RWPE1 (cell line): ENCODE measurements around the gene STK39.

Experiments used
- CTCF ChIA-PET: fragments of 350-600 bp; sonication (Branson Sonifier 250); formaldehyde crosslinking; extraction: SDS; loops from one replicate; lab custom pipeline; 2021; lab: Yijun Ruan, JAX
- POLR2A ChIA-PET: fragments of 400-600 bp; formaldehyde crosslinking; extraction: SDS; loops from one replicate; lab custom pipeline; 2020; ENCODE audit warnings: antibody characterized with exemption; ENCODE audit not compliant: low non-redundant PET; lab: Yijun Ruan, JAX
- DNase-seq: peaks from one replicate; pipeline ENCODE4 v3.0.0; 2012; ENCODE audit warnings: low spot score
- H3K27ac ChIP-seq: fragments of 450-650 bp; 2 replicates; pipeline ENCODE4 v1.5.1; 2017
- TF ChIP-seq, protein P1 (sequence below): fragments of 450-650 bp; conservative IDR thresholded peaks from 2 replicates; pipeline ENCODE4 v1.5.1; 2017; ENCODE audit warnings: low read depth, mild to moderate bottlenecking

STK39 gene

GRCh38 chr2:168058675-168059074 is 188.7 kb downstream of the STK39 start:
- TF ChIP-seq, protein P1, sequence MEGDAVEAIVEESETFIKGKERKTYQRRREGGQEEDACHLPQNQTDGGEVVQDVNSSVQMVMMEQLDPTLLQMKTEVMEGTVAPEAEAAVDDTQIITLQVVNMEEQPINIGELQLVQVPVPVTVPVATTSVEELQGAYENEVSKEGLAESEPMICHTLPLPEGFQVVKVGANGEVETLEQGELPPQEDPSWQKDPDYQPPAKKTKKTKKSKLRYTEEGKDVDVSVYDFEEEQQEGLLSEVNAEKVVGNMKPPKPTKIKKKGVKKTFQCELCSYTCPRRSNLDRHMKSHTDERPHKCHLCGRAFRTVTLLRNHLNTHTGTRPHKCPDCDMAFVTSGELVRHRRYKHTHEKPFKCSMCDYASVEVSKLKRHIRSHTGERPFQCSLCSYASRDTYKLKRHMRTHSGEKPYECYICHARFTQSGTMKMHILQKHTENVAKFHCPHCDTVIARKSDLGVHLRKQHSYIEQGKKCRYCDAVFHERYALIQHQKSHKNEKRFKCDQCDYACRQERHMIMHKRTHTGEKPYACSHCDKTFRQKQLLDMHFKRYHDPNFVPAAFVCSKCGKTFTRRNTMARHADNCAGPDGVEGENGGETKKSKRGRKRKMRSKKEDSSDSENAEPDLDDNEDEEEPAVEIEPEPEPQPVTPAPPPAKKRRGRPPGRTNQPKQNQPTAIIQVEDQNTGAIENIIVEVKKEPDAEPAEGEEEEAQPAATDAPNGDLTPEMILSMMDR, result no peak
- ChIA-PET CTCF (no interaction called here), POLR2A (no interaction called here)

GRCh38 chr2:168056242-168056787 is 191.1 kb downstream of the STK39 start:
- TF ChIP-seq, protein P1, result no peak
- no peak for DNase-seq
- CTCF ChIA-PET, result no interaction called here
- POLR2A ChIA-PET, result no interaction called here
- H3K27ac ChIP-seq, result no peak overlapping the region

More at GRCh38 chr2:168058675-168059074, 188.7 kb downstream of the STK39 start:
- no peak overlapping the region for H3K27ac ChIP-seq
- no peak for DNase-seq

- no peak overlapping the region for H3K27ac ChIP-seq
- TF ChIP-seq, protein P1, result no peak
- no peak for DNase-seq
- ChIA-PET CTCF (no interaction called here), POLR2A (no interaction called here)
Measured at GRCh38 chr2:168054657-168055056, 192.7 kb downstream of the STK39 start.

DNA sequence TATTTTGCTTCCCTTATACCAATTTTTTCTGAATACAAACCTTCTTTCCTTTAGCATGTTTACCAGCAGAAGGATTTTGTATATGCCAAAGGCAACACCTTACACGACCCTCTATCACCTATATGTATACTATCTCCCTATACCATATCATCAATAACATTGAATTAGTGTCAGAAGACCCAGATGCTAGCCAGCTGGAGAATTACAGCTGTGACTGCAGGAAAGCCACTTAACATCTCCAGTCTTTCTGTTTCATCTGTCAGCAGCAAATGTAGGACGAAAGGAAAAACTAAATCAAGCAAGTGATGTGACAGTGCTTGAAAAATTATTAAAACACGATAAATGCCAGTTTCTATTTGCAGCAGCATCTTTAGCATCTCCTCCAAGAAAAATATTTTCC is 193.7 kb downstream of the STK39 start:
- TF ChIP-seq, protein P1, result no peak
- DNase-seq, result no peak
- no peak overlapping the region for H3K27ac ChIP-seq
- ChIA-PET CTCF (no interaction called here), POLR2A (no interaction called here)

- ChIA-PET POLR2A (no interaction called here), CTCF (interaction anchor here (0.9 kb wide), 1 partner anchor 104 kb away, joined by 3 read pairs; no protein-coding TSS in a partner anchor)
- no peak for DNase-seq
- no peak overlapping the region for H3K27ac ChIP-seq
- TF ChIP-seq, protein P1, result no peak
Measured at GRCh38 chr2:168052773-168053172, 194.6 kb downstream of the STK39 start.

GRCh38 chr2:168050377-168050776 is 197.0 kb downstream of the STK39 start:
- TF ChIP-seq, protein P1, result no peak
- DNase-seq, result no peak
- POLR2A ChIA-PET, result no interaction called here
- CTCF ChIA-PET, result no interaction called here
- no peak overlapping the region for H3K27ac ChIP-seq
